ENCODE measurements around the gene VAT1.
"Not testable (repeated sequence)": the region's sequence is repeated elsewhere in the genome, so short reads cannot be mapped to it uniquely, and the experiment has no call there.

Gene VAT1

DNA sequence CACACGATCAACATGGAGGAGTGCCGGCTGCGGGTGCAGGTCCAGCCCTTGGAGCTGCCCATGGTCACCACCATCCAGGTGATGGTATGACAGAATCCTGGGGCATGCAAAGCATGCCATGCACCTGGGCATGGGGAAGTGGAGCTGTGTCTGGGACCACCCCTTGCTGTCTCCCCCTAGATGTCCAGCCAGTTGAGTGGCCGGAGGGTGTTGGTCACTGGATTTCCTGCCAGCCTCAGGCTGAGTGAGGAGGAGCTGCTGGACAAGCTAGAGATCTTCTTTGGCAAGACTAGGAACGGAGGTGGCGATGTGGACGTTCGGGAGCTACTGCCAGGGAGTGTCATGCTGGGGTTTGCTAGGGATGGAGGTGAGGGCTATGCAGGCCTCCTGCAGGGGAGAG is 8.9 kb downstream of the VAT1 start:
- Mint-ChIP-seq H3K9me3 (no peaks in the 10 kb centered on the region), H3K36me3 (ENCODE audit: insufficient read depth) (peaks cover 16% of the 10 kb centered on the region), H3K27me3 (no peaks in the 10 kb centered on the region), H3K4me1 (peaks cover 9% of the 10 kb centered on the region), H3K4me3 (no peak overlapping the region), H3K27ac (ENCODE audit: low read depth) (no peak overlapping the region)
- DNase-seq (ENCODE audit: low spot score in 2 of 2) (no peak), ATAC-seq (replicated peaks; ENCODE audit: extremely low read depth, poor library complexity, severe bottlenecking) (no peak)

GRCh38 chr17:43011728-43012472 is 10.3 kb downstream of the VAT1 start:
- no peak overlapping the region for H3K4me3 Mint-ChIP-seq

GRCh38 chr17:43010667-43011308 is 11.4 kb downstream of the VAT1 start:
- no peak for ATAC-seq (replicated peaks; ENCODE audit: extremely low read depth, poor library complexity, severe bottlenecking)
- H3K4me1 Mint-ChIP-seq, result peaks cover 16% of the 10 kb centered on the region

More at GRCh38 chr17:43011728-43012472, 10.3 kb downstream of the VAT1 start:
- H3K4me1 Mint-ChIP-seq, result peaks cover 10% of the 10 kb centered on the region
- H3K27ac Mint-ChIP-seq (ENCODE audit: low read depth), result no peak overlapping the region
- ATAC-seq (replicated peaks; ENCODE audit: extremely low read depth, poor library complexity, severe bottlenecking) (no peak), DNase-seq (ENCODE audit: low spot score in 2 of 2) (no peak)
- H3K9me3 Mint-ChIP-seq, result no peaks in the 10 kb centered on the region
- H3K27me3 Mint-ChIP-seq, result no peaks in the 10 kb centered on the region
- H3K36me3 Mint-ChIP-seq (ENCODE audit: insufficient read depth), result peaks cover 16% of the 10 kb centered on the region

DNA sequence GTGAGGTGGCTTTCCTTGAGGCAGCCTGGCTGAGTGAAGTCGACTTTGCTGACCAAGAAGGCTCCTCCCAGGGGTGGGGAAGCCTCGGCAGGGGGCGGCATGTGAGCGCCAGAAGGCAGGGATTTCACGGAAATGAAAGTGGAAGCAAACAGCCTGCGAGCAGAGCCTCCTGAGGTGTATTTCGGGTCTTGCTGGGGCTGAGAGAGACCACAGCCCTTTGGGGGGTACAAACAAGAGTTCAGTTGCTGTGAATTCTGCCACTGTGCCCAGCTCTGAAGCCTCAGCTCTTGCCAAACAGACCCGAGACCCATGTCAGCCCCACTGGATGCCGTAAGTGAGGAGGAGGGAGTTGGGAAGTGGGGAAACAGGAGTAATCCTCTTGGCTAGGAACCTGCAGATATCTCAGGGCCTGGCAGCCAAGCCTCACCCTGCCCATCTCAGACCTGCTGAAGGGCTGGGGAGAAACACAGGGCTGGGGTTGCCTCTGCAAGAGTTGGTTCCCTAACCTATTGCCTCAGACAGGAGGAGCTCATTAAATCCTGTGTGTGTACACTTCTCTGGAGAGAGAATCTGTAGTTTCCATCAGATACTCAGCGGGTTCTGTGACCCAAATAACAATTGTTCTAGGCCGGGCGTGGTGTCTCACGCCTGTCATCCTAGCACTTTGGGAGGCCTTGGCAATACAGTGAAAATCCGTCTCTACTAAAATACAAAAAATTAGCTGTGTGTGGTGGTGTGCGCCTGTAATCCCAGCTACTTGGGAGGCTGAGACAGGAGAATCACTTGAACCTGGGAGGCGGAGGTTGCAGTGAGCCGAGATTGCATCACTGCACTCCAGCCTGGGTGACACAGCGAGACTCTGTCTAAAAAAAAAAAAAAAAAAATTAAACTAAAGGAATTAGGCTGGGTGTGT is 15.3 kb downstream of the VAT1 start, which contains the start of gene IFI35:
Gene IFI35 (plus strand): TSS at position 146 of the 913 bp plus-strand sequence. CDS start 164 bp downstream, at position 310.
- Mint-ChIP-seq H3K9me3 (no peaks in the 10 kb centered on the region), H3K4me1 (peaks cover 16% of the 10 kb centered on the region), H3K36me3 (ENCODE audit: insufficient read depth) (peaks cover 32% of the 10 kb centered on the region), H3K27ac (ENCODE audit: low read depth) (peak within 1 kb of the TSS; percentile 96), H3K4me3 (peak within 1 kb of the TSS; percentile 100), H3K27me3 (no peaks in the 10 kb centered on the region)
- peak; percentile 66 to 72 for DNase-seq (ENCODE audit: low spot score in 2 of 2)
- peak; percentile 98 for ATAC-seq (replicated peaks; ENCODE audit: extremely low read depth, poor library complexity, severe bottlenecking)

More at GRCh38 chr17:43010667-43011308, 11.4 kb downstream of the VAT1 start:
- Mint-ChIP-seq H3K4me3 (no peak overlapping the region), H3K9me3 (no peaks in the 10 kb centered on the region), H3K27ac (ENCODE audit: low read depth) (no peak overlapping the region), H3K27me3 (no peaks in the 10 kb centered on the region), H3K36me3 (ENCODE audit: insufficient read depth) (peaks cover 19% of the 10 kb centered on the region)
- no peak for DNase-seq (ENCODE audit: low spot score in 2 of 2)

DNA sequence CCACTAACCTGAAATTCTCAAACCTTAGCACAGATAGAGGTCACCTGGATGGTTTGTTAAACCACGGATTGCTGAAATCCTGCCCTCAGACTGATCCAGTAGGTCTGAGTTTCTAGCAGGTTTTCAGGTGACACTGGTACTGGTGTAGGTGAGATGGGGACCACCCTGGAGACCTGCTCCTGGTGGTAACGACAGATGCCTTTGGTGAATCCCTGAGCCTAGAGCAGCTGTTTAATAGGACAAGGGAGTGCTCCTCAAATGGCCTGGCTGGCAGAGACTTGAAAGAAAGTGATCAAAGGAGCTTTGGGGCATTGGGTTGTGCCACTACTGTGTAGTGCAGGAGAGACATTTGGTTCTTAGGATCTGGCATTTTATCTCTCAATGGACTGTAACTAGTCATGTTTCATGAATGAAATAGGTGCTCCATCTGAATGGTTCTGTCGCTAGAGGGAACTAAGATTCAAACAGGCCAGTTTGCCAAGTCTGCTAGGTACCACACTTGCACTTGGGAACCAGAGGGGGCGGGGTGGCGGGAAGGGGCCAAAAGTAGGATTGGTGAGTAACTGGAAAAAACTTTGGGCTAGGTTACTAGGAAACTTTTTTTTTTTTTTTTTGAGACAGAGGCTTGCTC is 18.5 kb downstream of the VAT1 start:
- H3K4me1 Mint-ChIP-seq, result peaks cover 18% of the 10 kb centered on the region
- H3K36me3 Mint-ChIP-seq (ENCODE audit: insufficient read depth), result peaks cover 50% of the 10 kb centered on the region
- ATAC-seq (replicated peaks; ENCODE audit: extremely low read depth, poor library complexity, severe bottlenecking) (no peak), DNase-seq (ENCODE audit: low spot score in 2 of 2) (no peak)
- no peak overlapping the region for H3K27ac Mint-ChIP-seq (ENCODE audit: low read depth)
- H3K27me3 Mint-ChIP-seq, result no peaks in the 10 kb centered on the region
- H3K4me3 Mint-ChIP-seq, result no peak overlapping the region
- H3K9me3 Mint-ChIP-seq, result no peaks in the 10 kb centered on the region

DNA sequence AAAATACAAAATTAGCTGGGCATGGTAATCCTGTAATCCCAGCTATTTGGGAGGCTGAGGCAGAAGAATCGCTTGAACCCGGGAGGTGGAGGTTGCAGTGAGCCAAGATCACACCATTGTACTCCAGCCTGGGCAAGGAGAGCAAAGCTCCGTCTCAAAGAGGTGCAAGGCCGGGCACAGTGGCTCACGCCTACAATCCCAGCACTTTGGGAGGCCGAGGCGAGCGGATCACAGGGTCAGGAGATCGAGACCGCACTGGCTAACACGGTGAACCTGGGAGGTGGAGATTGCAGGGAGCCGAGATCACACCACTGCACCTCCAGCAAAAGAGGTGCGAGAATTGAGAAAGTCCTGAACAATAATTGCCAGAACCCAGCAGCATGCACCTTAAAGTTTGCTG is 21.3 kb downstream of the VAT1 start:
- H3K4me1 Mint-ChIP-seq, result peaks cover 20% of the 10 kb centered on the region
- ATAC-seq (replicated peaks; ENCODE audit: extremely low read depth, poor library complexity, severe bottlenecking); H3K9me3 Mint-ChIP-seq; H3K27me3 Mint-ChIP-seq; H3K4me3 Mint-ChIP-seq; DNase-seq (ENCODE audit: low spot score in 2 of 2): not testable (repeated sequence)
- peak overlapping the region; percentile 83 for H3K27ac Mint-ChIP-seq (ENCODE audit: low read depth)
- H3K36me3 Mint-ChIP-seq (ENCODE audit: insufficient read depth), result peaks cover 53% of the 10 kb centered on the region

GRCh38 chr17:42999003-42999525 is 23.1 kb downstream of the VAT1 start:
- ATAC-seq (replicated peaks; ENCODE audit: extremely low read depth, poor library complexity, severe bottlenecking), result no peak
- peaks cover 20% of the 10 kb centered on the region for H3K4me1 Mint-ChIP-seq
- no peaks in the 10 kb centered on the region for H3K27me3 Mint-ChIP-seq
- H3K27ac Mint-ChIP-seq (ENCODE audit: low read depth), result peak overlapping the region; percentile 98
- H3K9me3 Mint-ChIP-seq, result no peaks in the 10 kb centered on the region
- DNase-seq (ENCODE audit: low spot score in 2 of 2), result no peak
- peak overlapping the region; percentile 91 for H3K4me3 Mint-ChIP-seq
- H3K36me3 Mint-ChIP-seq (ENCODE audit: insufficient read depth), result peaks cover 47% of the 10 kb centered on the region

DNA sequence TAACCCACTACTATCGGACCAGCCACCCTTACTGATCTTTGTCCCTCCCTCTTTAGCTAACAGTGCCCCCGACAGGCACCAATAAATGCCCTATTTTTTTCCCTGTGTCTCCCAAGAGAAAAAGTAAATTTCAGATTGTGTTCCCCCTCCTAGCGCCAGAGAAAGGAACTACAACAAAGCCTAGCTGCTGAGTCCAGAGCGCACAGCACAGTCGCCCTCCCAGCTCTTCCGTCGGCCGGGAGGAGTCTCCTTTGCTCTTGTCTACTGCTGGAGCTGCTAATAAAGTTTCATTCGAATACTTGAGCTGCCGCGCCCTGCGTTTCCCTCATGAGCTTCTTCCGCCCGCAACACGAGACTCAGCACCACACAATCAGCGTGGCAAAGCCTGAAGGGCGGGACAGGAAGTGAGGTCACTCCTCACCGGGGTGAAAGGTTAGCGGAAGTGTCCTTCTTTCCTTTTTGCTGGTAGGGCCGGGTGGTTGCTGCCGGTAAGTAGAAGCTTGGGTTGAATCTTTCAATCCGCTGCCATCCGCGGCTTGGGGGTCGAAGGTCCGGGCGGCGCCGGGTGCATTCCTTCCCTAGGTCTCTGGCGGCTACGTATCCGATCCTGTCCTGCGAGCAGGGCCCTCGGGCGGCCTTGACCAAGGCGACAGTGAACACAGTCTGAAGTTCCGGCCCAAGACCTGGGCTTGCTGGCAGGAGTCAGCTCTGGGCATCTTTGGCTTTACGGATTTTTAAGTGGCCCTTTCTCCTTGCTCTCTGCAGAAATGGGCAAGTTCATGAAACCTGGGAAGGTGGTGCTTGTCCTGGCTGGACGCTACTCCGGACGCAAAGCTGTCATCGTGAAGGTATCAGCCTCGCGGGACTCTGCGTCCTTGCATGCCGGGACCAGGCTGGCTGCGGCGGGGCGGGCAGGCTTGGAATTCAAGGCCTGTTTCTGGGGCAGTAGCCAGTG is 23.9 kb downstream of the VAT1 start, which contains the start of gene RPL27:
Gene RPL27 (plus strand): TSS at position 436 of the 955 bp plus-strand sequence. CDS start 332 bp downstream, at position 768.
- ATAC-seq (replicated peaks; ENCODE audit: extremely low read depth, poor library complexity, severe bottlenecking) (peak; percentile 97), DNase-seq (ENCODE audit: low spot score in 2 of 2) (peak; percentile 96 to 98)
- Mint-ChIP-seq H3K27me3 (no peaks in the 10 kb centered on the region), H3K36me3 (ENCODE audit: insufficient read depth) (peaks cover 40% of the 10 kb centered on the region), H3K4me3 (peak within 1 kb of the TSS; percentile 91), H3K4me1 (peaks cover 20% of the 10 kb centered on the region), H3K27ac (ENCODE audit: low read depth) (peak within 1 kb of the TSS; percentile 98), H3K9me3 (no peaks in the 10 kb centered on the region)

DNA sequence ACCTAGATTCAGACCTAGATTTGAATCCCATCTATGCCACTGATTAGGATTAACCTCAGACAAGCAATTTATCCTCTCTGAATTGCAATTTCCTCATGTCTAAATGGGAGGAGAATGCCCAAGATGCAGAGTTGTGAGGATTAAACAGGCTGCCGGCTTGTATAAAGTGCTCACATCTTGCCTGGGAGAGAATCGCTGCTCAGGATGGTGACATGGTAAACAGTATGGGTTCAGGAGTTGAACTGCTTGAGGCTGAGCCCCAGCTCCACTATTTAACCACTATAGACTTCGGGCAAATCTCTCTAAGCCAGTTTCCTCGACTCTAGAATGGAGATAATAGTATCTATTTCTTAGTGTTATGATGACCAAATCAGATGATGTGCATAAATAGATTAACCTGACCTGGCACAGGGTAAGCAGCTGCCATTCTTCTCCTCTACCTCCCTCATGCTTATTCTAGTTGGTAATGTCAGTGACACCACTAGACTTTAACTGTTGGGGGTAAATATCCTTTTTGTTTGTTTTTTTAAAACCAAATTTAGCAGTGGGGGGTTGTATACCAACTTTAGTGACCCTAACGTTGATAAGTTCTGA is 24.7 kb downstream of the VAT1 start:
- H3K36me3 Mint-ChIP-seq (ENCODE audit: insufficient read depth), result peaks cover 35% of the 10 kb centered on the region
- peaks cover 20% of the 10 kb centered on the region for H3K4me1 Mint-ChIP-seq
- peak overlapping the region; percentile 91 for H3K4me3 Mint-ChIP-seq
- H3K27ac Mint-ChIP-seq (ENCODE audit: low read depth), result peak overlapping the region; percentile 98
- H3K27me3 Mint-ChIP-seq, result no peaks in the 10 kb centered on the region
- H3K9me3 Mint-ChIP-seq, result no peaks in the 10 kb centered on the region
- DNase-seq (ENCODE audit: low spot score in 2 of 2), result no peak
- no peak for ATAC-seq (replicated peaks; ENCODE audit: extremely low read depth, poor library complexity, severe bottlenecking)

DNA sequence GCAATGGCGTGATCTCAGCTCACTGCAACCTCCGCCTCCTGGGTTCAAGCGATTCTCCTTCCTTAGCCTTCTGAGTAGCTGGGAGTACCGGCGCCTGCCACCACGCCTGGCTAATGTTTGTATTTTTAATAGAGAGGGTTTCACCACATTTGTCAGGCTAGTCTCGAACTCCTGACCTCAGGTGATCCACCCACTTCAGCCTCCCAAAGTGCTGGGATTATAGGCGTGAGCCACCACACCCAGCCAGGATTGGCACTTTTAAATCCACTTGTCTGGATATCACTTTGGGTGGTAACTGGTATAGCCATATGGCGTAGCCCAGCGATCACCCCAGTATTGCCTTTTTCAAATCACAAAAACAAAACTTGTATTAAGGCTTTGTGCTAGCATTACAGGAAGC is 28.3 kb downstream of the VAT1 start:
- not testable (repeated sequence) for H3K9me3 Mint-ChIP-seq; H3K4me3 Mint-ChIP-seq; H3K27ac Mint-ChIP-seq (ENCODE audit: low read depth); DNase-seq (ENCODE audit: low spot score in 2 of 2); H3K27me3 Mint-ChIP-seq; ATAC-seq (replicated peaks; ENCODE audit: extremely low read depth, poor library complexity, severe bottlenecking)
- H3K36me3 Mint-ChIP-seq (ENCODE audit: insufficient read depth), result peaks cover 36% of the 10 kb centered on the region
- peaks cover 11% of the 10 kb centered on the region for H3K4me1 Mint-ChIP-seq

GRCh38 chr17:42992872-42993271 is 29.3 kb downstream of the VAT1 start:
- H3K36me3 Mint-ChIP-seq (ENCODE audit: insufficient read depth), result peaks cover 40% of the 10 kb centered on the region
- H3K27ac Mint-ChIP-seq (ENCODE audit: low read depth), result no peak overlapping the region
- no peaks in the 10 kb centered on the region for H3K27me3 Mint-ChIP-seq
- ATAC-seq (replicated peaks; ENCODE audit: extremely low read depth, poor library complexity, severe bottlenecking) (no peak), DNase-seq (ENCODE audit: low spot score in 2 of 2) (no peak)
- no peaks in the 10 kb centered on the region for H3K9me3 Mint-ChIP-seq
- peaks cover 3% of the 10 kb centered on the region for H3K4me1 Mint-ChIP-seq
- no peak overlapping the region for H3K4me3 Mint-ChIP-seq
